CD14-positive monocyte (primary cell): ENCODE measurements around the gene ACTRT2. TPM values are rescaled to one million over a fixed set of nuclear protein-coding genes. Genes with fewer than 3 reads are reported as not detected.

ENCODE experiments used
- DNase-seq, 3 donors: peaks; one replicate each; pipeline ENCODE4 v3.0.0-alpha.2; 2011 to 2022
- H2AFZ ChIP-seq: 2 replicates; pipeline ENCODE4 v1.6.0; 2012; ENCODE audit warnings: mild to moderate bottlenecking, low read depth, low read length, inconsistent platforms; ENCODE audit not compliant: insufficient read depth, poor library complexity, severe bottlenecking
- H3K27ac ChIP-seq, 2 donors: 1 replicate in 1 of 2; 2 replicates in 1 of 2; pipeline ENCODE4 v1.5.1; 2012 to 2013; ENCODE audit warnings: low read length in 2 of 2, control low read depth in 1 of 2, inconsistent platforms in 1 of 2, low read depth in 1 of 2, mild to moderate bottlenecking in 1 of 2
- H3K27me3 ChIP-seq, 2 donors: one replicate each; pipeline versions ENCODE4 v1.6.0 to v1.6.1; 2011 to 2013; ENCODE audit warnings: low read length in 2 of 2; ENCODE audit not compliant: control insufficient read depth in 2 of 2, insufficient read depth in 2 of 2
- H3K36me3 ChIP-seq, 2 donors: replicated peaks in 1 of 2; 1 replicate in 1 of 2; 2 replicates in 1 of 2; pipeline versions ENCODE4 v1.5.1 to v1.6.1; 2012 to 2013; ENCODE audit warnings: low read length in 2 of 2, control low read depth in 1 of 2, inconsistent platforms in 1 of 2, mild to moderate bottlenecking in 1 of 2; ENCODE audit not compliant: insufficient read depth in 2 of 2, control insufficient read depth in 1 of 2
- H3K4me1 ChIP-seq, 2 donors: 1 replicate in 1 of 2; 2 replicates in 1 of 2; pipeline versions ENCODE4 v1.5.1 to v1.6.1; 2012 to 2013; ENCODE audit warnings: low read length in 2 of 2, control low read depth in 1 of 2, inconsistent platforms in 1 of 2, mild to moderate bottlenecking in 1 of 2, moderate library complexity in 1 of 2; ENCODE audit not compliant: insufficient read depth in 2 of 2, control insufficient read depth in 1 of 2
- H3K4me2 ChIP-seq: replicated peaks from 2 replicates; pipeline ENCODE3; 2012; ENCODE audit warnings: low read length, moderate library complexity, mild to moderate bottlenecking; ENCODE audit not compliant: poor library complexity, severe bottlenecking; ENCODE audit errors: extremely low read depth
- H3K4me3 ChIP-seq, 3 experiments: fragments of 200-600 bp in 1 of 3; sonication (generic) in 1 of 3; replicated peaks in 1 of 3; 1 replicate in 2 of 3; 2 replicates in 1 of 3; pipeline ENCODE4 v1.5.1; 2011 to 2013; ENCODE audit warnings: low read length in 3 of 3, mild to moderate bottlenecking in 3 of 3, control low read depth in 2 of 3, low read depth in 2 of 3, inconsistent platforms in 1 of 3, moderate library complexity in 1 of 3
- H3K79me2 ChIP-seq: 2 replicates; pipeline ENCODE4 v1.6.0; 2012; ENCODE audit warnings: mild to moderate bottlenecking, control low read depth, inconsistent platforms, low read length, moderate library complexity; ENCODE audit not compliant: insufficient read depth
- H3K9ac ChIP-seq: 2 replicates; pipeline ENCODE4 v1.6.0; 2017; ENCODE audit warnings: low read length, mild to moderate bottlenecking; ENCODE audit not compliant: insufficient read depth, poor library complexity, severe bottlenecking
- H3K9me3 ChIP-seq, 2 donors: replicated peaks in 1 of 2; 1 replicate in 1 of 2; 2 replicates in 1 of 2; pipeline versions ENCODE4 v1.5.1 to v1.6.1; 2012 to 2013; ENCODE audit warnings: low read length in 2 of 2, control low read depth in 1 of 2; ENCODE audit not compliant: control insufficient read depth in 1 of 2, insufficient read depth in 1 of 2
- H4K20me1 ChIP-seq: 2 replicates; pipeline ENCODE4 v1.6.0; 2012; ENCODE audit warnings: mild to moderate bottlenecking, low read length, control low read depth, moderate library complexity; ENCODE audit not compliant: insufficient read depth
- H3K27ac Mint-ChIP-seq, 7 donors: one replicate each; pipeline ENCODE4 v1.8.0; 2020; ENCODE audit warnings: mild to moderate bottlenecking in 7 of 7, mixed read lengths in 7 of 7, moderate library complexity in 6 of 7, inconsistent platforms in 2 of 7
- H3K27me3 Mint-ChIP-seq, 3 donors: one replicate each; pipeline ENCODE4 v1.8.0; 2021 to 2022; ENCODE audit warnings: low read depth in 3 of 3, mild to moderate bottlenecking in 3 of 3, mixed read lengths in 3 of 3, moderate library complexity in 3 of 3, inconsistent platforms in 1 of 3
- H3K36me3 Mint-ChIP-seq, 2 donors: one replicate each; pipeline ENCODE4 v1.8.0; 2020; ENCODE audit warnings: mixed read lengths in 2 of 2, inconsistent platforms in 1 of 2, mild to moderate bottlenecking in 1 of 2
- H3K4me1 Mint-ChIP-seq: one replicate; pipeline ENCODE4 v1.8.0; 2020; ENCODE audit warnings: mild to moderate bottlenecking, mixed read lengths
- H3K4me3 Mint-ChIP-seq, 2 donors: one replicate each; pipeline ENCODE4 v1.8.0; 2020; ENCODE audit warnings: mild to moderate bottlenecking in 2 of 2, mixed read lengths in 2 of 2, moderate library complexity in 1 of 2
- H3K9me3 Mint-ChIP-seq, 7 donors: one replicate each; pipeline ENCODE4 v1.8.0; 2020 to 2022; ENCODE audit warnings: mixed read lengths in 7 of 7, mild to moderate bottlenecking in 6 of 7, moderate library complexity in 6 of 7, inconsistent platforms in 2 of 7
- CTCF ChIP-seq: fragments of 200-600 bp; IDR thresholded peaks from one replicate; pipeline ENCODE4 v1.8.0; 2022; ENCODE audit warnings: antibody characterized with exemption, mild to moderate bottlenecking
- WGBS: methylation state at CpG from one replicate; pipeline ENCODE4 v1.1.5; 2013; ENCODE audit warnings: missing lambda C conversion rate; ENCODE audit not compliant: insufficient coverage; 5-methylcytosine and 5-hydroxymethylcytosine counted together
- intact Hi-C, 2 donors: fragments of 100-400 bp; cut with micrococcal nuclease; formaldehyde crosslinking; loops; one replicate each; pipeline versions ENCODE4 v1.15.0 to v1.15.1; 2023
- polyA plus RNA-seq, 3 donors: library from polyadenylated mRNA; depleted of rRNA in 1 of 3; unstranded in 2 of 3; stranded (reverse) in 1 of 3; fragments of 300-500 nt in 2 of 3; fragments of >200 nt in 1 of 3; fragmentation: Illumina TruSeq in 2 of 3; gene quantifications; 1 replicate in 2 of 3; 2 replicates in 1 of 3; pipeline ENCODE4 v1.2.3, GENCODE V29; 2012 to 2021

ACTRT2 gene
- polyA plus RNA-seq, 3 donors: not detected

GRCh38 chr1:2984399-2985061 lies 36.7 kb upstream of the ACTRT2 start:
- H3K36me3 ChIP-seq: no peaks in the 10 kb centered on the region
- Mint-ChIP-seq H3K9me3 (no peaks in the 10 kb centered on the region), H3K36me3 (no peaks in the 10 kb centered on the region), H3K27me3 (peaks cover 0 to 2% (median 1%) of the 10 kb centered on the region in 3 donors), H3K4me3 (no peak overlapping the region), H3K4me1 (no peaks in the 10 kb centered on the region), H3K27ac (no peak overlapping the region)
- no peaks in the 10 kb centered on the region for H3K27me3 ChIP-seq
- no peak overlapping the region for H3K4me2 ChIP-seq
- no peak for TF ChIP-seq CTCF
- H4K20me1 ChIP-seq: no peaks in the 10 kb centered on the region
- no peak for DNase-seq
- H3K4me1 ChIP-seq: no peaks in the 10 kb centered on the region
- H3K9me3 ChIP-seq: no peaks in the 10 kb centered on the region
- no peak overlapping the region for H3K27ac ChIP-seq
- intact Hi-C loops: no loop called here
- H2AFZ ChIP-seq: no peak overlapping the region
- H3K79me2 ChIP-seq: no peaks in the 10 kb centered on the region
- H3K4me3 ChIP-seq: no peak overlapping the region
- 94% methylated on average over 8 of the region's 12 CpGs for WGBS
- no peak overlapping the region for H3K9ac ChIP-seq

GRCh38 chr1:2985067-2985561 lies 36.2 kb upstream of the ACTRT2 start:
- Histone ChIP-seq H4K20me1 (no peaks in the 10 kb centered on the region), H3K9ac (no peak overlapping the region), H3K27ac (no peak overlapping the region), H3K4me2 (no peak overlapping the region), H2AFZ (no peak overlapping the region), H3K4me1 (no peaks in the 10 kb centered on the region), H3K36me3 (no peaks in the 10 kb centered on the region), H3K9me3 (no peaks in the 10 kb centered on the region), H3K27me3 (no peaks in the 10 kb centered on the region), H3K4me3 (no peak overlapping the region), H3K79me2 (no peaks in the 10 kb centered on the region)
- TF ChIP-seq CTCF: no peak
- peaks cover 0 to 2% (median 1%) of the 10 kb centered on the region in 3 donors for H3K27me3 Mint-ChIP-seq
- no peaks in the 10 kb centered on the region for H3K4me1 Mint-ChIP-seq
- H3K36me3 Mint-ChIP-seq: no peaks in the 10 kb centered on the region
- no peak for DNase-seq
- no peak overlapping the region for H3K27ac Mint-ChIP-seq
- intact Hi-C loops: no loop called here
- no peak overlapping the region for H3K4me3 Mint-ChIP-seq
- 85% methylated on average over 12 of the region's 17 CpGs for WGBS
- H3K9me3 Mint-ChIP-seq: no peaks in the 10 kb centered on the region
